Heart left ventricle (tissue), 13 donors: ENCODE data around the gene ZNHIT3.
A peak's percentile ranks its signal among the peaks of the same experiment; 100 is the strongest.

Experiments used
- POLR2A ChIP-seq, 2 donors: fragments of 450-650 bp; IDR thresholded peaks; one replicate each; pipeline ENCODE4 v1.6.1; 2017; ENCODE audit warnings: antibody characterized with exemption in 2 of 2, mild to moderate bottlenecking in 2 of 2, moderate library complexity in 2 of 2
- TF ChIP-seq, protein P1 (sequence below), 12 donors: fragments of 200-600 bp; sonication (generic) in 4 of 12; IDR thresholded peaks; one replicate each; pipeline versions ENCODE4 v1.5.0 to v1.8.0; 2018 to 2022; ENCODE audit warnings: antibody characterized with exemption in 12 of 12, mild to moderate bottlenecking in 5 of 12
- donor health status: ischemic (EF 13 %, LVEDD 7.1; RV severe dilation, severe dysfunction).
- donor health status: DM: no; HTN: yes; CAD: no.
- donor health status: DM: no; HTN: no; CAD: no.
- donor health status: ischemic (EF 25% LVEDD 6.9; RV normal size, moderate dysfunction).
- donor health status: ischemic (EF 25% LVEDD 5.7; RV mildly dilated, moderate dysfunction).
- donor health status: ischemic (EF 35%, LVEDD 5.7; RV mildly dilated, moderate dysfunction).
- donor health status: nonischemic (EF 11% LVEDD 7.7; RV severe dilation, severe dysfunction).
- donor health status: DM: yes; HTN: yes; CAD: no.
- donor health status: PGD.
- donor health status: ischemic (EF 29% LVEDD 5.4; RV normal size, mild dysfunction).
- donor health status: nonischemic (EF 23%, LVEDD 6.1; RV moderate dilation, normal function).

DNA sequence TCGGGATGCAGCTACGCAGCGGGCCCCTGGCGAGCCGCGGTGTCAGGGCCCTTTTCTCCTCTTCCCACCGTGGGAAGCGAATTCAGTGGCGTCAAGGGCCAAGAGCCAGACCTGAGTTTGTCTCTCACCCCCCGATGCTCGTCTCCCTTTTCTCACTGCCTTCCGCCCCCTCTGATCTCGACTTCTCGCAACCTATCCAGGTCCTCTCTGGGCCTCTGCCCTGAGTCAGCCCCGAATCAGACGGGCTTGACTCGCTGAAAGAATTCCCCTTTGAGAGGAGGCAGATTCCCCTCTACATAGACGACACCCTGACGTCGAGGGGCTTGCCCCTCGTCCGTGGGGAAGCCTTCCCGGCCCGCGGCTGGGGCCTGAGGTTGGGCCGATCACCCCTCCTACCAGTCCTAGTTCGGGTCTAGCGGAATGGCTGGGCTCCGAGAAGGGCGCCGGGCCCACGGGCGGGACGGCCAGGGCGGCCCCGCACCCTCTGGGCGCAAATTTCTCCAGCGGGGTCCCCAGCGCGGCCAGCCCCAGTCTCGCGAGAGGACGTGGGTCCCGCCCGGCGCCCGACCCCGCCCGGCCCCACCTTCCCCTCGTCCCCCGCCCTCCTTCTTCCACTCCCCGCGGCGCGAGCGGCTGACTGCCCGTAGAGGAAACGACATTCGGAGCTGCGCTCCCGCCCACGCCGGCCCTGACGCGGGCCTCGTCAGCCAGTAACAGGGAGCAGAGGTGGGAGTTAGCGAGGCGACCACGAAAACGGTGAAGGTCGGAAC is 58.0 kb downstream of the ZNHIT3 start, which contains the start of gene GGNBP2:
- TF ChIP-seq, protein P1, sequence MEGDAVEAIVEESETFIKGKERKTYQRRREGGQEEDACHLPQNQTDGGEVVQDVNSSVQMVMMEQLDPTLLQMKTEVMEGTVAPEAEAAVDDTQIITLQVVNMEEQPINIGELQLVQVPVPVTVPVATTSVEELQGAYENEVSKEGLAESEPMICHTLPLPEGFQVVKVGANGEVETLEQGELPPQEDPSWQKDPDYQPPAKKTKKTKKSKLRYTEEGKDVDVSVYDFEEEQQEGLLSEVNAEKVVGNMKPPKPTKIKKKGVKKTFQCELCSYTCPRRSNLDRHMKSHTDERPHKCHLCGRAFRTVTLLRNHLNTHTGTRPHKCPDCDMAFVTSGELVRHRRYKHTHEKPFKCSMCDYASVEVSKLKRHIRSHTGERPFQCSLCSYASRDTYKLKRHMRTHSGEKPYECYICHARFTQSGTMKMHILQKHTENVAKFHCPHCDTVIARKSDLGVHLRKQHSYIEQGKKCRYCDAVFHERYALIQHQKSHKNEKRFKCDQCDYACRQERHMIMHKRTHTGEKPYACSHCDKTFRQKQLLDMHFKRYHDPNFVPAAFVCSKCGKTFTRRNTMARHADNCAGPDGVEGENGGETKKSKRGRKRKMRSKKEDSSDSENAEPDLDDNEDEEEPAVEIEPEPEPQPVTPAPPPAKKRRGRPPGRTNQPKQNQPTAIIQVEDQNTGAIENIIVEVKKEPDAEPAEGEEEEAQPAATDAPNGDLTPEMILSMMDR (IDR thresholded peaks at IDR 0.05) = peak in 1 of 12 donors; percentile 11
- TF ChIP-seq POLR2A (IDR thresholded peaks at IDR 0.05) = peak; percentile 32 to 80
